HepG2 (cell line): ENCODE measurements around the gene INTS6. TPM values are rescaled to one million over a fixed set of nuclear protein-coding genes. Genes with fewer than 3 reads are reported as not detected.

Source experiments
- ARNTL ChIP-seq: sonication (generic); formaldehyde crosslinking; IDR thresholded peaks from 2 replicates; pipeline ENCODE4 v1.4.0; 2020; ENCODE audit warnings: mild to moderate bottlenecking, missing genetic modification reagents
- DNMT3B ChIP-seq: conservative IDR thresholded peaks from 2 replicates; pipeline ENCODE4 v1.6.1; 2016; ENCODE audit warnings: missing biosample characterization, control low read depth
- IKZF4 ChIP-seq: sonication (generic); formaldehyde crosslinking; IDR thresholded peaks from 2 replicates; pipeline ENCODE4 v1.5.1; 2020; ENCODE audit warnings: borderline replicate concordance, mild to moderate bottlenecking, low read depth, missing genetic modification reagents; ENCODE audit errors: not compliant biosample characterization
- JARID2 ChIP-seq: sonication (generic); formaldehyde crosslinking; IDR thresholded peaks from 2 replicates; pipeline ENCODE4 v1.8.1; 2023; ENCODE audit warnings: missing genetic modification reagents, inconsistent platforms; ENCODE audit not compliant: insufficient replicate concordance
- MIER3 ChIP-seq: IDR thresholded peaks from 2 replicates; pipeline ENCODE4 v1.6.1; 2016; ENCODE audit warnings: missing compliant biosample characterization, borderline replicate concordance
- PRDM15 ChIP-seq: sonication (generic); formaldehyde crosslinking; IDR thresholded peaks from 2 replicates; pipeline ENCODE4 v1.4.0; 2020; ENCODE audit warnings: missing genetic modification reagents
- SALL1 ChIP-seq: sonication (generic); formaldehyde crosslinking; IDR thresholded peaks from 2 replicates; pipeline ENCODE4 v1.8.0; 2022; ENCODE audit warnings: mild to moderate bottlenecking, missing genetic modification reagents
- ZNF281 ChIP-seq: sonication (generic); formaldehyde crosslinking; IDR thresholded peaks from 2 replicates; pipeline ENCODE4 v1.4.0; 2020; ENCODE audit warnings: missing genetic modification reagents, borderline replicate concordance
- ZNF430 ChIP-seq: sonication (generic); formaldehyde crosslinking; IDR thresholded peaks from 2 replicates; pipeline ENCODE4 v1.9.0; 2021; ENCODE audit warnings: mild to moderate bottlenecking, missing genetic modification reagents
- ZNF776 ChIP-seq: sonication (generic); formaldehyde crosslinking; IDR thresholded peaks from 2 replicates; pipeline ENCODE4 v1.4.0; 2020; ENCODE audit warnings: mild to moderate bottlenecking, missing genetic modification reagents
- polyA plus RNA-seq, 8 experiments: library from polyadenylated mRNA; depleted of rRNA in 3 of 8; stranded (reverse) in 7 of 8; unstranded in 1 of 8; fragments of >200 nt; fragmentation: Illumina TruSeq in 4 of 8; extraction: Trizol in 4 of 8; gene quantifications; 2 replicates each; pipeline versions ENCODE4 v1.2.1 to v1.2.3, GENCODE V29; 2011 to 2016; ENCODE audit warnings: low read depth in 4 of 8, missing spikeins in 1 of 8, mixed read lengths in 1 of 8; ENCODE audit not compliant: insufficient read depth in 1 of 8
- total RNA-seq, 5 experiments: library from RNA; depleted of rRNA; stranded (reverse); fragments of >200 nt; fragmentation: Illumina TruSeq; extraction: Trizol; gene quantifications; 2 replicates each; pipeline ENCODE4 v1.2.3, GENCODE V29; 2016; ENCODE audit warnings: low read depth in 1 of 5
- TF ChIP-seq, protein P1 (sequence below): sonication (generic); formaldehyde crosslinking; IDR thresholded peaks from 2 replicates; pipeline ENCODE4 v1.4.0; 2020; ENCODE audit warnings: missing genetic modification reagents
- TF ChIP-seq, protein P2 (sequence below): sonication (generic); formaldehyde crosslinking; IDR thresholded peaks from 2 replicates; pipeline ENCODE4 v1.4.0; 2020; ENCODE audit warnings: missing genetic modification reagents

Gene INTS6
- total and polyA plus RNA-seq, 2 of the 13 experiments (the other 11 are each of a cell fraction or from before 2014, with no cell fraction given), result 27.9 to 38.4 TPM

DNA sequence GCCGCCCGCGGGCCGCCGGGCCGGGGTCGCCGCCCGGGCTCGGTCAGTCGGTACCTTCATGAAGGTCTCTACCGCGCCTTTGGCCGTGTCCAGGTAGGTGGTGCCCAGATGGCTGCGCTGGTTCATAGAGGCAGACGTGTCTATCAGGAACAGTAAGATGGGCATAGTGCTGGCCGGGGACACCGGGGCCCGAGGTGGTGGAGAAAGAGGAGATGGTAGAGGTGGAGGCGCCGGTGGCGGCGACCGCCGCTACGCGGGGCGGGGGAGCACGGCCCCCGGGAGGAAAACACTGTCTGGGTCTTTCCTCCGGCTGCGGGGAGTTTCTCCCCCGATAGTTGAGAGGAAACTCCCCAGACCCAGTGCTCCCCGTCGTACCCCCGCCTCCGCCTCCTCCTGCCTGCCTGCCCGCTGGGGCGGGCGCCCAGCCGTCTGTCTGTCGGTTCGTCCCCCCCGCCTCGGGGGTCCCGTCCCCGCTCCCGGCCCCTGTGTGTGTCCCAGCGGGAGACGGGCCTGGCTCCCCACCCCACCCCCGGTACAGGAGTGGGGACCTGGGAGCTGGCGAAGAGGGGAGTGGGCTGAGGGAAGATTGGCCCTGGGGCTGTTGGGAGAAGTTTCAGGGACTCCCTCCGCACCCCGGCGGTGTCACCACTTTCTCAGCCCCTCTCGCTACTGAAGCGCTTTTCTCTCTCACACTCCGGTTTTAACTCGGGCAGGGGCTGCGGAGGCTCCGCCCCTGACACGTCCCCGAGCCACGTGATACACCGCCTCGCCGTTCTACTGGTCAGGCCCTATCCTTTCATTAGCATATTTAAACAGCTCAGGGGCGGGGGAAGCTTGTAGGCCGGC lies at the start of gene INTS6 (continued):
- TF ChIP-seq, protein P1, sequence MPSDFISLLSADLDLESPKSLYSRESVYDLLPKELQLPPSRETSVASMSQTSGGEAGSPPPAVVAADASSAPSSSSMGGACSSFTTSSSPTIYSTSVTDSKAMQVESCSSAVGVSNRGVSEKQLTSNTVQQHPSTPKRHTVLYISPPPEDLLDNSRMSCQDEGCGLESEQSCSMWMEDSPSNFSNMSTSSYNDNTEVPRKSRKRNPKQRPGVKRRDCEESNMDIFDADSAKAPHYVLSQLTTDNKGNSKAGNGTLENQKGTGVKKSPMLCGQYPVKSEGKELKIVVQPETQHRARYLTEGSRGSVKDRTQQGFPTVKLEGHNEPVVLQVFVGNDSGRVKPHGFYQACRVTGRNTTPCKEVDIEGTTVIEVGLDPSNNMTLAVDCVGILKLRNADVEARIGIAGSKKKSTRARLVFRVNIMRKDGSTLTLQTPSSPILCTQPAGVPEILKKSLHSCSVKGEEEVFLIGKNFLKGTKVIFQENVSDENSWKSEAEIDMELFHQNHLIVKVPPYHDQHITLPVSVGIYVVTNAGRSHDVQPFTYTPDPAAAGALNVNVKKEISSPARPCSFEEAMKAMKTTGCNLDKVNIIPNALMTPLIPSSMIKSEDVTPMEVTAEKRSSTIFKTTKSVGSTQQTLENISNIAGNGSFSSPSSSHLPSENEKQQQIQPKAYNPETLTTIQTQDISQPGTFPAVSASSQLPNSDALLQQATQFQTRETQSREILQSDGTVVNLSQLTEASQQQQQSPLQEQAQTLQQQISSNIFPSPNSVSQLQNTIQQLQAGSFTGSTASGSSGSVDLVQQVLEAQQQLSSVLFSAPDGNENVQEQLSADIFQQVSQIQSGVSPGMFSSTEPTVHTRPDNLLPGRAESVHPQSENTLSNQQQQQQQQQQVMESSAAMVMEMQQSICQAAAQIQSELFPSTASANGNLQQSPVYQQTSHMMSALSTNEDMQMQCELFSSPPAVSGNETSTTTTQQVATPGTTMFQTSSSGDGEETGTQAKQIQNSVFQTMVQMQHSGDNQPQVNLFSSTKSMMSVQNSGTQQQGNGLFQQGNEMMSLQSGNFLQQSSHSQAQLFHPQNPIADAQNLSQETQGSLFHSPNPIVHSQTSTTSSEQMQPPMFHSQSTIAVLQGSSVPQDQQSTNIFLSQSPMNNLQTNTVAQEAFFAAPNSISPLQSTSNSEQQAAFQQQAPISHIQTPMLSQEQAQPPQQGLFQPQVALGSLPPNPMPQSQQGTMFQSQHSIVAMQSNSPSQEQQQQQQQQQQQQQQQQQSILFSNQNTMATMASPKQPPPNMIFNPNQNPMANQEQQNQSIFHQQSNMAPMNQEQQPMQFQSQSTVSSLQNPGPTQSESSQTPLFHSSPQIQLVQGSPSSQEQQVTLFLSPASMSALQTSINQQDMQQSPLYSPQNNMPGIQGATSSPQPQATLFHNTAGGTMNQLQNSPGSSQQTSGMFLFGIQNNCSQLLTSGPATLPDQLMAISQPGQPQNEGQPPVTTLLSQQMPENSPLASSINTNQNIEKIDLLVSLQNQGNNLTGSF (CRISPR knock-in tag), result peak; percentile 69; the same call in 1 of the 2 replicates
- TF ChIP-seq ZNF430 (peak; percentile 39; the same call in 1 of the 2 replicates), ZNF281 (peak; percentile 23; the same call in 1 of the 2 replicates), MIER3 (no peak), JARID2 (CRISPR knock-in tag) (no peak), DNMT3B (CRISPR knock-in tag) (peak; percentile 76; the same call in 1 of the 2 replicates), ZNF776 (0 out of 2 replicates have a peak, but pooled peaks have one; percentile 8), IKZF4 (CRISPR knock-in tag) (peak; percentile 40), SALL1 (CRISPR knock-in tag) (peak; percentile 65; the same call in 1 of the 2 replicates), PRDM15 (CRISPR knock-in tag) (peak; percentile 56; the same call in 1 of the 2 replicates), ARNTL (CRISPR knock-in tag) (0 out of 2 replicates have a peak, but pooled peaks have one; percentile 48)
- TF ChIP-seq, protein P2, sequence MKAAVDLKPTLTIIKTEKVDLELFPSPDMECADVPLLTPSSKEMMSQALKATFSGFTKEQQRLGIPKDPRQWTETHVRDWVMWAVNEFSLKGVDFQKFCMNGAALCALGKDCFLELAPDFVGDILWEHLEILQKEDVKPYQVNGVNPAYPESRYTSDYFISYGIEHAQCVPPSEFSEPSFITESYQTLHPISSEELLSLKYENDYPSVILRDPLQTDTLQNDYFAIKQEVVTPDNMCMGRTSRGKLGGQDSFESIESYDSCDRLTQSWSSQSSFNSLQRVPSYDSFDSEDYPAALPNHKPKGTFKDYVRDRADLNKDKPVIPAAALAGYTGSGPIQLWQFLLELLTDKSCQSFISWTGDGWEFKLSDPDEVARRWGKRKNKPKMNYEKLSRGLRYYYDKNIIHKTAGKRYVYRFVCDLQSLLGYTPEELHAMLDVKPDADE (CRISPR knock-in tag), result peak; percentile 95
